Rectal smooth muscle tissue (tissue), 1 donor: ENCODE results near the gene BBS9.
"Not testable (repeated sequence)": the region's sequence is repeated elsewhere in the genome, so short reads cannot be mapped to it uniquely, and the experiment has no call there.

Experiments
- H3K27ac ChIP-seq: one replicate; pipeline ENCODE4 v1.7.0; 2013; ENCODE audit warnings: low read depth, low read length, inconsistent platforms
- H3K27me3 ChIP-seq: one replicate; pipeline ENCODE4 v1.7.0; 2013; ENCODE audit warnings: low read length; ENCODE audit not compliant: control insufficient read depth, insufficient read depth
- H3K36me3 ChIP-seq: one replicate; pipeline ENCODE4 v1.7.0; 2013; ENCODE audit warnings: low read length; ENCODE audit not compliant: control insufficient read depth, insufficient read depth
- H3K4me1 ChIP-seq: one replicate; pipeline ENCODE4 v1.7.0; 2013; ENCODE audit warnings: low read length; ENCODE audit not compliant: control insufficient read depth, insufficient read depth
- H3K4me3 ChIP-seq: one replicate; pipeline ENCODE4 v1.7.0; 2013; ENCODE audit warnings: low read length
- H3K9ac ChIP-seq: one replicate; pipeline ENCODE4 v1.7.0; 2013; ENCODE audit warnings: low read length

Gene BBS9

GRCh38 chr7:33128990-33129805 lies at the start of gene BBS9:
Gene BBS9 (plus strand): TSS chr7:33129564. CDS start chr7:33146253, 16,689 bp downstream.
- H3K27ac ChIP-seq, result peak within 1 kb of the TSS; percentile 77
- H3K4me3 ChIP-seq, result peak within 1 kb of the TSS; percentile 97
- H3K9ac ChIP-seq, result peak within 1 kb of the TSS; percentile 34
- no peaks in the 10 kb centered on the region for H3K27me3 ChIP-seq
- peaks cover 3% of the 10 kb centered on the region for H3K4me1 ChIP-seq
- H3K36me3 ChIP-seq, result no peaks in the 10 kb centered on the region

GRCh38 chr7:33079763-33080690 lies 49.3 kb upstream of the BBS9 start:
- H3K4me3 ChIP-seq, result no peak overlapping the region
- no peaks in the 10 kb centered on the region for H3K27me3 ChIP-seq
- no peak overlapping the region for H3K9ac ChIP-seq
- no peaks in the 10 kb centered on the region for H3K4me1 ChIP-seq
- no peak overlapping the region for H3K27ac ChIP-seq
- no peaks in the 10 kb centered on the region for H3K36me3 ChIP-seq

- Histone ChIP-seq H3K9ac (no peak overlapping the region), H3K27ac (no peak overlapping the region), H3K36me3 (no peaks in the 10 kb centered on the region), H3K27me3 (no peaks in the 10 kb centered on the region), H3K4me1 (no peaks in the 10 kb centered on the region), H3K4me3 (no peak overlapping the region)
Measured at GRCh38 chr7:33087356-33087755, 42.0 kb upstream of the BBS9 start.

- no peaks in the 10 kb centered on the region for H3K27me3 ChIP-seq
- H3K9ac ChIP-seq, result no peak overlapping the region
- H3K4me3 ChIP-seq, result no peak overlapping the region
- H3K27ac ChIP-seq, result no peak overlapping the region
- H3K4me1 ChIP-seq, result no peaks in the 10 kb centered on the region
- H3K36me3 ChIP-seq, result no peaks in the 10 kb centered on the region
Measured at GRCh38 chr7:33087858-33088257, 41.5 kb upstream of the BBS9 start.

- H3K27me3 ChIP-seq, result no peaks in the 10 kb centered on the region
- H3K4me3 ChIP-seq, result no peak overlapping the region
- no peak overlapping the region for H3K9ac ChIP-seq
- no peak overlapping the region for H3K27ac ChIP-seq
- no peaks in the 10 kb centered on the region for H3K4me1 ChIP-seq
- H3K36me3 ChIP-seq, result no peaks in the 10 kb centered on the region
Measured at GRCh38 chr7:33089142-33089541, 40.2 kb upstream of the BBS9 start.

- Histone ChIP-seq H3K9ac (no peak overlapping the region), H3K27ac (no peak overlapping the region), H3K36me3 (peaks cover 5% of the 10 kb centered on the region), H3K4me1 (no peaks in the 10 kb centered on the region), H3K4me3 (no peak overlapping the region), H3K27me3 (no peaks in the 10 kb centered on the region)
Measured at GRCh38 chr7:33091111-33091531, 38.2 kb upstream of the BBS9 start.

- no peak overlapping the region for H3K27ac ChIP-seq
- H3K36me3 ChIP-seq, result peaks cover 10% of the 10 kb centered on the region
- H3K4me1 ChIP-seq, result no peaks in the 10 kb centered on the region
- no peak overlapping the region for H3K9ac ChIP-seq
- no peaks in the 10 kb centered on the region for H3K27me3 ChIP-seq
- no peak overlapping the region for H3K4me3 ChIP-seq
Measured at GRCh38 chr7:33091641-33092191, 37.6 kb upstream of the BBS9 start.

GRCh38 chr7:33093266-33093665 lies 36.1 kb upstream of the BBS9 start:
- Histone ChIP-seq H3K27me3 (no peaks in the 10 kb centered on the region), H3K27ac (no peak overlapping the region), H3K4me1 (no peaks in the 10 kb centered on the region), H3K36me3 (peaks cover 13% of the 10 kb centered on the region), H3K9ac (no peak overlapping the region), H3K4me3 (no peak overlapping the region)

GRCh38 chr7:33094745-33095275 lies 34.6 kb upstream of the BBS9 start:
- H3K4me1 ChIP-seq, H3K4me3 ChIP-seq, H3K9ac ChIP-seq, H3K27me3 ChIP-seq, H3K27ac ChIP-seq: not testable (repeated sequence)
- peaks cover 22% of the 10 kb centered on the region for H3K36me3 ChIP-seq

- Histone ChIP-seq H3K36me3 (peaks cover 35% of the 10 kb centered on the region), H3K27ac (no peak overlapping the region), H3K9ac (no peak overlapping the region), H3K27me3 (no peaks in the 10 kb centered on the region), H3K4me1 (no peaks in the 10 kb centered on the region), H3K4me3 (no peak overlapping the region)
Measured at GRCh38 chr7:33099154-33099940, 30.0 kb upstream of the BBS9 start.

- Histone ChIP-seq H3K36me3 (peaks cover 33% of the 10 kb centered on the region), H3K27ac (no peak overlapping the region), H3K27me3 (no peaks in the 10 kb centered on the region), H3K9ac (no peak overlapping the region), H3K4me3 (no peak overlapping the region), H3K4me1 (no peaks in the 10 kb centered on the region)
Measured at GRCh38 chr7:33100770-33101169, 28.6 kb upstream of the BBS9 start.
